Measurements from ENCODE around the gene F12. TPM values are rescaled to one million over a fixed set of nuclear protein-coding genes. Genes with fewer than 3 reads are reported as not detected.
"Not testable (repeated sequence)": the region's sequence is repeated elsewhere in the genome, so short reads cannot be mapped to it uniquely, and the experiment has no call there.

The F12 gene
- total RNA-seq, 2 experiments from 2014 or later: 3.2 to 5.4 TPM

- DNase-seq; intact Hi-C loops (cut with micrococcal nuclease); H3K9me3 Mint-ChIP-seq; H3K36me3 Mint-ChIP-seq (ENCODE audit: low read depth); H3K27ac Mint-ChIP-seq; CTCF ChIA-PET; H3K4me3 Mint-ChIP-seq; H3K27me3 Mint-ChIP-seq (ENCODE audit: low read depth): not testable (repeated sequence)
- peaks cover 22% of the 10 kb centered on the region for H3K4me1 Mint-ChIP-seq (ENCODE audit: low read depth)
Measured at GRCh38 chr5:177417081-177417480, 7.7 kb upstream of the F12 start.

- intact Hi-C loops (cut with micrococcal nuclease): no loop called here
- Mint-ChIP-seq H3K4me1 (ENCODE audit: low read depth) (peaks cover 33% of the 10 kb centered on the region), H3K4me3 (no peak overlapping the region), H3K36me3 (ENCODE audit: low read depth) (no peaks in the 10 kb centered on the region), H3K9me3 (no peaks in the 10 kb centered on the region), H3K27me3 (ENCODE audit: low read depth) (no peaks in the 10 kb centered on the region), H3K27ac (no peak overlapping the region)
- CTCF ChIA-PET: interaction anchor here (0.6 to 3.3 kb wide), 8 partner anchors 10 to 105 kb away, joined by 3 to 22 read pairs (median 3); no protein-coding TSS in a partner anchor
- no peak for DNase-seq
Measured at GRCh38 chr5:177414481-177414880, 5.1 kb upstream of the F12 start.

DNA sequence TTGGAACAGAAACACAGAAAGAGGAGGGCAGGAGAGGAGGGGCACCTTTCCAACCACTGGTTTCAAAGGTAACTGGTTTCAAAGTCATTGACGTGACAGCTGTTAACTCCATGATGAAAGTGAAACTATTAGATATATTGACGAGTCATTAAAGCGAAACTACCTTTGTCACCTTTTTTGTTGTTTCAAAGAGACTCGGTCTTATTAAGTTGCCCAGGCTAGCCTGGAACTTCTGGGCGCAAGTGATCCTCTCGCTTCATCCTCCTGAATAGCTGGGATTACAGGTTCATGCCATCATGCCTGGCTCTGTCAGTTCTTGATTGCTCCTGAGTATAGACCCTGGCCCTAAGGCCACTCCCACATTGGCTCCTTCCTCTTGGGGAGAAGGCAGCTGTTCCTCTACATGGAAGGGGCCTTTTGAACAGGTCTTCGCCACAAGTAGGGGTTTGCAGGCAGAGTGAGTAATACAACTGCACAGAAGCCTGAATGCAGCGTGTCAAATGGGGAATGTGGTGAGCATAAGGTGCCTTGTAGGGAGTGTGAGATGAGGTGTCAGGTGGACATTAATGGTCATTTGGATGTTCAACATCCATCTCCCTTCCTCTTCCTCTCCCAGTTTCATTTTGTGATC is 3.4 kb upstream of the F12 start:
- intact Hi-C loops (cut with micrococcal nuclease): no loop called here
- Mint-ChIP-seq H3K27me3 (ENCODE audit: low read depth) (no peaks in the 10 kb centered on the region), H3K27ac (no peak overlapping the region), H3K9me3 (no peaks in the 10 kb centered on the region), H3K36me3 (ENCODE audit: low read depth) (no peaks in the 10 kb centered on the region), H3K4me3 (no peak overlapping the region), H3K4me1 (ENCODE audit: low read depth) (peaks cover 33% of the 10 kb centered on the region)
- CTCF ChIA-PET: interaction anchor here (0.8 to 0.9 kb wide), 2 partner anchors 8 to 23 kb away, joined by 3 to 5 read pairs; no protein-coding TSS in a partner anchor
- DNase-seq: no peak

DNA sequence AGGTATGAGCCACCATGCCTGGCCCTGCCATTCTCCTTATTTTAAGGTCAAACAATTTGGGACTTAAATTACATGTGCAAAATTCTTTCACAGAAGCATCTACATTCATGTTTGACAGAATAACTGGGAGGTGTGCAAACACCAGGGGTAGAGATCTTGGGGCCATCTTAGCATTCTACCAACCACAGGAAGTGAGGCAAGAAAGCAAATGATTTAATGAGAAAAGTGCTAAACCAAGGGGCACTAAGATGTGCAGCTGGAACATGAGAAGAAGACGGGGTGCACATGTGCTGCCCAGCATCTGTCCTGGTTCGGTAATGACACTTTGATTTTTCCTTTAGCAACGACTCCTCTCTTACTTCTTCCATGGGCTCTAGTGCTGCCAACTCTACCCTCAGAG is 1.2 kb upstream of the F12 start:
- Mint-ChIP-seq H3K36me3 (ENCODE audit: low read depth) (no peaks in the 10 kb centered on the region), H3K9me3 (no peaks in the 10 kb centered on the region), H3K27me3 (ENCODE audit: low read depth) (no peaks in the 10 kb centered on the region), H3K4me1 (ENCODE audit: low read depth) (peaks cover 31% of the 10 kb centered on the region), H3K27ac (no peak overlapping the region), H3K4me3 (no peak overlapping the region)
- intact Hi-C loops (cut with micrococcal nuclease): no loop called here
- CTCF ChIA-PET: interaction anchor here (0.9 to 2.1 kb wide), 2 partner anchors 21 to 91 kb away, joined by 4 to 6 read pairs; no protein-coding TSS in a partner anchor
- DNase-seq: no peak

DNA sequence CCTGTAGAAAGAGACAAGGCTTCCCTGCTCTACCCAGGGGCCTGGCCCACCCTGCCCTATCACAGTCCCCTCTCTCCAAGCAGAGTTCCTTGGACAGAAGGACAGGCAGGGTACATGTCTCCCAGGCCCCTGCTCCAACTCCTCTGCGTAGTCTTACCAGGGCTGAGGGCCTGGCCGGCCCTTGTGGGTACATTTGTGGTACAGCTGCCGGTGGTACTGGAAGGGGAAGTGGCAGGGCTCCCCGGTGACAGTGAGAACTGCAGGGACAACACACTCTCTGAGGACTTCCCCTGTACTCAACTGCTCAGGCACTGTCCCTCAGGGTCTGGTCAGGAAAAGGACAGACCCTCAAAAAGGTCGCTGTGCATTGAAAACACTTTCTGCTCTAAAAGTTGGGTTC is 3.6 kb downstream of the F12 start:
- Mint-ChIP-seq H3K27me3 (ENCODE audit: low read depth) (peaks cover 15% of the 10 kb centered on the region), H3K36me3 (ENCODE audit: low read depth) (no peaks in the 10 kb centered on the region), H3K4me3 (no peak overlapping the region), H3K9me3 (no peaks in the 10 kb centered on the region), H3K27ac (no peak overlapping the region), H3K4me1 (ENCODE audit: low read depth) (peaks cover 24% of the 10 kb centered on the region)
- intact Hi-C loops (cut with micrococcal nuclease): loop anchor here (2.0 kb wide), 1 partner anchor 39 kb away; no protein-coding TSS in a partner anchor
- CTCF ChIA-PET: interaction anchor here (3.9 to 9.9 kb wide), 7 partner anchors 9 to 95 kb away, joined by 21 to 161 read pairs (median 44); partner anchors contain the start of genes GRK6 and PRR7
- no peak for DNase-seq

DNA sequence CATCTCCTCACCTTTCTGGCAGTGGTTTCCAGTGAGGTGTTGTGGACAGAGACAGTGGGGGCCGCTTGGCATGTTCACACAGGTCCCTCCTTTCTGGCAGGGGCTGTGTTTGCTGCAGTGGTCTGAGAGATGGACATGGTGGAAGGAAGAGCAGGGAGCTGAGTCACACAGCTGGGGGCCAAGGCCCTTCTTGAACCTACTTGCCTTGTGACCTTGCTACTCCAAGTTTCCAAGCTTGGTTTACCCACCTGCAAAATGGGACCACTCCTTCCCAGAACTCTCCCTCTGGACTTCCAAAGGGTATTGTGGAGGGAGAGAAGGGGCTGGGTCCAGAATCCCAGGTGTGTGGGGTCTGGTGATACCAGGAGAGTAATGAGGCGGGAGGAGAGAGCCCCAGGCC is 4.1 kb downstream of the F12 start:
- Mint-ChIP-seq H3K4me1 (ENCODE audit: low read depth) (peaks cover 19% of the 10 kb centered on the region), H3K36me3 (ENCODE audit: low read depth) (no peaks in the 10 kb centered on the region), H3K9me3 (no peaks in the 10 kb centered on the region), H3K4me3 (no peak overlapping the region), H3K27me3 (ENCODE audit: low read depth) (peaks cover 15% of the 10 kb centered on the region), H3K27ac (no peak overlapping the region)
- intact Hi-C loops (cut with micrococcal nuclease): loop anchor here (2.0 kb wide), 1 partner anchor 39 kb away; no protein-coding TSS in a partner anchor
- CTCF ChIA-PET: interaction anchor here (1.0 to 9.9 kb wide), 16 partner anchors 9 to 104 kb away, joined by 3 to 161 read pairs (median 36); partner anchors contain the start of genes GRK6, PRR7 and SLC34A1
- DNase-seq: no peak

DNA sequence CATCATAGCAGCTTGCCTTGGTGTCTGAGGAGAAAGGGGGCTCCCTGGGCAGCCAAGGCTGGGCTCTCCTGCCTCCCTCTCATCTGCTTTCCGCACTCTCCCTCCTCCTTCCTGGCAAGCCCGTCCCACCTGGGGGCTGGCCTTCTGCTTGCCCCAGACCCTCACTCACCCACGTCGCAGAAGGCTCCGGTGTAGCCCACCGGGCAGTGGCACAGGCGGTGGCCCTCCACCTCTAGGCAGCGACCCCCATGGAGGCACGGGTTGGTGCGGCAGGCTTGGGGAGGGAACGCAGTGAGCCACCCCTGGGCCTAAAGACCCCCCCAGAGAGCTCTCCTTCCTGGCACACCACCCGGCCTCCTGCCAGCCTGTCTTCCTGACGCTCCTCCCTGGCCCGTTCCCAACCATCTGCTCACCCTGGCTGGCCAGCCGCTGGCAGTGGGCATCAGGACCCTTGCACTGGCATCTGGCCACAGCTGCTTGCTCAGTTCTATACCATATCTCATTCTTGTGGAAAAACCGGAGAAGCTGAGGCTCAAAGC is 4.7 kb downstream of the F12 start:
- H3K9me3 Mint-ChIP-seq: no peaks in the 10 kb centered on the region
- DNase-seq: no peak
- intact Hi-C loops (cut with micrococcal nuclease): loop anchor here (1.0 to 2.0 kb wide), 4 partner anchors 25 to 93 kb away; partner anchors contain the start of gene PDLIM7
- peaks cover 15% of the 10 kb centered on the region for H3K27me3 Mint-ChIP-seq (ENCODE audit: low read depth)
- H3K36me3 Mint-ChIP-seq (ENCODE audit: low read depth): no peaks in the 10 kb centered on the region
- CTCF ChIA-PET: interaction anchor here (0.8 to 9.9 kb wide), 28 partner anchors 8 to 111 kb away, joined by 3 to 161 read pairs (median 18); partner anchors contain the start of genes GRK6, PDLIM7, PRR7 and SLC34A1
- no peak overlapping the region for H3K27ac Mint-ChIP-seq
- H3K4me3 Mint-ChIP-seq: peak overlapping the region; percentile 78
- peaks cover 19% of the 10 kb centered on the region for H3K4me1 Mint-ChIP-seq (ENCODE audit: low read depth)

GRCh38 chr5:177403792-177404640 is 5.3 kb downstream of the F12 start:
- Mint-ChIP-seq H3K27ac (no peak overlapping the region), H3K4me3 (peak overlapping the region; percentile 78), H3K9me3 (no peaks in the 10 kb centered on the region), H3K27me3 (ENCODE audit: low read depth) (peaks cover 15% of the 10 kb centered on the region), H3K36me3 (ENCODE audit: low read depth) (no peaks in the 10 kb centered on the region), H3K4me1 (ENCODE audit: low read depth) (peaks cover 19% of the 10 kb centered on the region)
- DNase-seq: peak; percentile 90
- intact Hi-C loops (cut with micrococcal nuclease): loop anchor here (1.0 to 2.0 kb wide), 7 partner anchors 22 to 97 kb away; partner anchors contain the start of genes GRK6 and PDLIM7
- CTCF ChIA-PET: interaction anchor here (0.7 to 9.9 kb wide), 33 partner anchors 8 to 112 kb away, joined by 3 to 161 read pairs (median 14); partner anchors contain the start of genes GRK6, PDLIM7, PRR7 and SLC34A1

DNA sequence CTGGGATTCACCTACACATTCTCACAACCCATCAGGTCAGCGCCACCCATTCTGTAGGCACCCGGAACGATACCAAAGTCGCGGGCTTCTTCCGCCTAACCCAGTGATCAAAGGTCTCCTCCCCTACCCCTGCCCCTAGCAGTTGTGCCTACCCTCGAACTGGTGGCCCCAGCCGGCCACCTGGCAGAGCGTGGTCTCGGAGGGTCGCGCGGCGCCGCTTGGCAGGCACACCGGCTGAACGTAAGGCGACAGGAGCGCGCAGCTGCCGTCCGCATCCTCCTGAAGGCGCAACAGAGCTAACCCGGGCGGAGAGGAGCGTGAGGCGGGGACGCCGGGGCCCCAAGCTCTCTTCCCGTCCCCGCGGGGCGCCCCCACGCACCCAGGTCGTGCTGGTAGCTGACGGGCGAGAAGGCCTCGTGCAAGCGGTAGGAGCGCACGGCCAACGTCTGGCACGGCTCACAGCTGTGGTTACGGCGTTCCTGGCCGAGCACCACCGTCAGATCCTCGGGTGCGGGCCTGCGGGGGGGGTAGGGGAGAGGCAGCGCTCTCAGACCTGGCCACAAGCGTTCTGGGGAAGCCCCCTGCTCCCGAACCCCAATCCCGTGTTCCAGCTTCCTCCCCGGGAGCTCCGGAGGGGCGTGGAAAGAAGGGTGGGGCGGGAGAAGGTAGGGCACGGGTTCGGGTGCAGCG is 6.1 kb downstream of the F12 start:
- no peaks in the 10 kb centered on the region for H3K9me3 Mint-ChIP-seq
- DNase-seq: peak; percentile 77
- H3K27ac Mint-ChIP-seq: no peak overlapping the region
- H3K4me1 Mint-ChIP-seq (ENCODE audit: low read depth): peaks cover 19% of the 10 kb centered on the region
- intact Hi-C loops (cut with micrococcal nuclease): loop anchor here (1.0 kb wide), 3 partner anchors 23 to 98 kb away; partner anchors contain the start of gene GRK6
- peaks cover 15% of the 10 kb centered on the region for H3K27me3 Mint-ChIP-seq (ENCODE audit: low read depth)
- CTCF ChIA-PET: interaction anchor here (0.6 to 9.9 kb wide), 29 partner anchors 11 to 600 kb away, joined by 3 to 161 read pairs (median 14); partner anchors contain the start of genes GRK6, PDLIM7, PRR7 and SLC34A1
- peak overlapping the region; percentile 78 for H3K4me3 Mint-ChIP-seq
- no peaks in the 10 kb centered on the region for H3K36me3 Mint-ChIP-seq (ENCODE audit: low read depth)

- intact Hi-C loops (cut with micrococcal nuclease): loop anchor here (1.0 kb wide), 6 partner anchors 12 to 288 kb away; partner anchors contain the start of gene GRK6
- H3K27me3 Mint-ChIP-seq (ENCODE audit: low read depth): peaks cover 15% of the 10 kb centered on the region
- DNase-seq: peak; percentile 89
- CTCF ChIA-PET: interaction anchor here (0.6 to 9.9 kb wide), 28 partner anchors 11 to 288 kb away, joined by 3 to 161 read pairs (median 18); partner anchors contain the start of genes GRK6, PDLIM7, PRR7 and SLC34A1
- H3K27ac Mint-ChIP-seq: no peak overlapping the region
- no peaks in the 10 kb centered on the region for H3K36me3 Mint-ChIP-seq (ENCODE audit: low read depth)
- peaks cover 19% of the 10 kb centered on the region for H3K4me1 Mint-ChIP-seq (ENCODE audit: low read depth)
- peak overlapping the region; percentile 78 for H3K4me3 Mint-ChIP-seq
- no peaks in the 10 kb centered on the region for H3K9me3 Mint-ChIP-seq
Measured at GRCh38 chr5:177402271-177403043, 6.9 kb downstream of the F12 start.
